HG03045 (cell line): ENCODE data around the gene CTXN3.
"Not testable (repeated sequence)": the region's sequence is repeated elsewhere in the genome, so short reads cannot be mapped to it uniquely, and the experiment has no call there.

ENCODE experiments used
- ATAC-seq: cut with Tn5 transposase; IDR thresholded peaks from one replicate; pipeline ENCODE4 v1.9.1; 2021; ENCODE audit warnings: mild to moderate bottlenecking, moderate library complexity; ENCODE audit not compliant: unreplicated experiment

The CTXN3 gene

DNA sequence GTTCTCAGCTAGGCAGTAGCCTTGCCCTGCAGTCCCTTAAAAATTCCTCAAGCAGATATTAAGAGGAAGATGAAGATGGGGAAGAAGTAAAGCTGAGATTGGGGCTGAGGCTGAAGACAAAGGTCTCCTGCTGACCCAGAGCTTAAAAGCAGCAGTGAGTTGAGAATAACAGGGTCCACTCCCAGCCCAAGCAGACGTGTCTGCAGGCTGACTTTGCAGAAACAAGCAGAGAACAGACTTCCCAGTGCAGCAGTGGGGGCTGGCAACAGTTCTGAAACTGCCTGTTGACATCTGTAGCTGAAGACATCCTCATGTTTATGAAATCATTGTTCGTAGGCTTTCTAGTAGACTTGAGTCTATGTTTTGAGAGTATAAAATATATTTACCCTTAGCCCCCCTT lies 1.1 kb downstream of the CTXN3 start:
- no peak for ATAC-seq

- ATAC-seq: no peak
Measured at GRCh38 chr5:127650649-127651048, 1.8 kb downstream of the CTXN3 start.

- no peak for ATAC-seq
Measured at GRCh38 chr5:127652952-127653611, 4.2 kb downstream of the CTXN3 start.

DNA sequence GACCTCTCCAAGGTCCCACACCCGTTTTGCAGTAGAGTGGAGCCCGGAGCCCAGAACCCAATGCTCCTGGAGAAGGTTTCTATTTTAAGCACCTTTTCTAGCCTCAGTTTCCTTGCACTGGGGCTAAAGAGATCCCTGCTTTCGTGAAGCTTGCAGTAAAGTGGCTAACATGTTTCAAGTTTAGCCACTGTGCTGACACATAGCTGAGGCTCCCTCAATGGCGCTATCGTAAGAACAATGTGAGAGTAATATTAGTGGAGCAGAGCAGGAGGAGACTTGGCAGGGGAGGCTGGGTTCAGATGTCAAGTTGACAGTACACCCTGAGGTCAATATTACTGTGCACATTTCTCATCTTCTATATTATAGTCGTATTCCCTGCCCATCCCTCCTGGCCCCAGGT lies 7.9 kb downstream of the CTXN3 start:
- ATAC-seq: no peak

DNA sequence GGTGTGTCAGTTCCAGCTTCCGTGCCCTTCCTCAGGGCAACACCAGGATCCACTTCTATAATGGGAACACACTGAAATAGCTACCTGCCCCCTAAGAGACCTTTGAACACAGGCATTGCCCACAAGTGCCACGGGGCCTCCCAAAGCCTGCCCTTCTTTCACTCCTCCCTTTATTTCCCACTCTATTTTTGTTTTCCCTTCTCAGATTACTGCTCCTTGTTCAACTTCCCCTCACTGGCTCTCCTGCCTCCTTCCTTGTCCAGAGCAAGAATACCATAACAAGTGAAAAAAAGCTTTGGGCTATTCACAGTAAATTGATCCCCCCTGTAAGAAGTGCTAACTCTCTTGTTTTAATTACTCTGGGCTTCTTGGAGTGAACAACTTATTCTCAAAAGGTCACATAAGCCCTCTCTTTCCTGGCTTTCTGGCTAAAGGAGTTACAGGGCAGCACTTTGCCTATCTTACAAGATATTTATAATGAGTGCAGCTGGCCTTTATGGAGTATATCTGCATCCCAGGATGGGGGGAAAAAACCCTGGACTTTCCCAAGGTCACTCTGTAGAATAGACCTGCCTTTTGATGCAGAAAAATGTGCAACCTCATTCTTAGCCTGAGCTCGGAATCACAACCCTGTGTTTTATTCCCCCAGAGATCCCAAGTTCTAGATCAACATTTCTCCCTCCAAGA lies 11.3 kb downstream of the CTXN3 start:
- ATAC-seq: no peak

DNA sequence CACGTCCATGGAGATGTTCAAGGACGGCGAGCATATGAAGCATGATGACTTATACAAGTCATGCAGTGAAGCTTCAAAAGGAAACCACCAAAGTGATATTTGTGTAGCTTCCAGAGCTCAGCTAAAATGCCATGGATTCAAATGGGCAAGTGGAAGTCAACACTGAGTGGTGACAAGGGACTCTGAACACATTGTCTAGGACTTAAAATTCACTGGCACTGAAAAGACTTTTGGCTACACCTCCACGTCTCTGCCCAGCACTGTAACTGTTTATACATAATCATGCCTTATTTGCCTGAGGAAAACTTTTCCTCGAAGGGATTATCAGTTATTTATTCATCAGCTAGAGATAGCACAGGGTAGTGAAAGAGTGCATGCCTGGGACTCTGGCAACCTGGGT lies 15.2 kb downstream of the CTXN3 start:
- ATAC-seq: no peak

- ATAC-seq: no peak
Measured at GRCh38 chr5:127665641-127666040, 16.8 kb downstream of the CTXN3 start.

DNA sequence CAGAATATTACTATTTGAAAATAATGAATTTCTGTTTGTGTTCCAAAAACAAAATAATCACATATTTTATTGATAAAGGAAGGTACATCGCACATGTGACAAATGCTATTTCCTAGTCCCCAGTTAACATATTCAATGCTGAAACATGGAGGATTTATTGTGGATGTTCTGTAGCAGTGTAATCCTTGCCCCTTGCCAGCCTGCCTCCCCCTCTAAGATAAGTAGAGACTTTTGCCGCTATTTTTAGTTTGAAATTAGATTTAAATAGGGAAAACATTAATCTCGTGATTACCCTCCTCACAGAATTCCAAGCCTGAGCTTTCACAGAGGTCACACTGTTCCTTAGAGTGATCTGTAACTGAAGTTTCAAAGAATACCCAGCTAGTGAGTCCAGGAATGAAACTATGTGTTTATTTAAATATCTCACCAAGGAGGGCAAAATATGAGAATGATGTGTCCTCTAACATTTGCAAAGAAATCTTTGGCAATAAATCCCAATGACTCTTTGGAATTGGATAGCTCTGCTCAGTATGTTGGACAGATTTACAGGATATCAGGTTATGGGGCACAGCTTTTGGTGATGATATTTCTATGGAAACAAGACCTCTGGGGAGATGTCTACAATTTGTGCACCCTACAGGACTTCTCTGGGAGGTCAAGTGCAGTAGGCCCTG lies 17.3 kb downstream of the CTXN3 start:
- no peak for ATAC-seq

DNA sequence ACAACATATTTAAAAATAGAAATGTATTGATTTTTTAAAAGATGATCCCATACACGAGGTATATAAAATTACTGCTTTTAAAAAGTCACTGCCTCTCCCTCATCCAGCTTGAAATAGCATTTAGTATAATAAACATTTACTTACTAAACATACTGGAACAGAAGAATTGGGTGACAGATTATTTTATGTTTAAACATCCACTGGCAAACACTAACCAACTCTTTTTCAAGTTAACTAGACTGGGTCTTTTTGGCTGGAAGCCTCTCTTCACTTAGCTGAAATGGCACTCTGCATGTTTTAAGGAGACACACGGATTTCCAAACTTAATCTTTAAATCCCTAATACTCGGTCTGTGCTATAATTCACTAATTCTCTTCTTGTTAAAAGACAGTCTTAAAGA lies 19.0 kb downstream of the CTXN3 start:
- ATAC-seq: no peak

- ATAC-seq: no peak
Measured at GRCh38 chr5:127671218-127671617, 22.3 kb downstream of the CTXN3 start.

- ATAC-seq: no peak
Measured at GRCh38 chr5:127673117-127673800, 24.4 kb downstream of the CTXN3 start.

- ATAC-seq: not testable (repeated sequence)
Measured at GRCh38 chr5:127676951-127677350, 28.1 kb downstream of the CTXN3 start.

GRCh38 chr5:127679691-127680330 lies 30.9 kb downstream of the CTXN3 start:
- ATAC-seq: not testable (repeated sequence)

DNA sequence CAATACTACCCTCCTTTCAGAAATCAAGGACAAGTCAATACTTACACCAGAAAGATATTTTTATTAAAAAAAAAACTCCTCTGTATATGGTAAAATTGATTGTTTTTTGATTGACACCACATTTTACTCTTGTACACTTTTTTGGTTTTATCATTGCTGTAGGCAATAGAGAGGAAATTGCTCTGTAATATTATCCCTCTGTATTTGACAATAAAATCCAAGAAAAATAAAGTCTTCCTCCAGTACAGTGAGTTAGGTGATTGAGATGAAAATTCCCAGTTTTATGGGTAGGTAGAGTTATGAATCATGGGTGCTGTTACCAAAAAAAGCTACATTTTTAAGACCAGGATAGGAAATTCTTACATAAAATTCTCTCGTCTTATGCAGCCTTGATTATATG lies 31.7 kb downstream of the CTXN3 start:
- ATAC-seq: no peak

GRCh38 chr5:127683008-127683407 lies 34.1 kb downstream of the CTXN3 start:
- ATAC-seq: no peak

- ATAC-seq: no peak
Measured at GRCh38 chr5:127684726-127685467, 36.0 kb downstream of the CTXN3 start.

DNA sequence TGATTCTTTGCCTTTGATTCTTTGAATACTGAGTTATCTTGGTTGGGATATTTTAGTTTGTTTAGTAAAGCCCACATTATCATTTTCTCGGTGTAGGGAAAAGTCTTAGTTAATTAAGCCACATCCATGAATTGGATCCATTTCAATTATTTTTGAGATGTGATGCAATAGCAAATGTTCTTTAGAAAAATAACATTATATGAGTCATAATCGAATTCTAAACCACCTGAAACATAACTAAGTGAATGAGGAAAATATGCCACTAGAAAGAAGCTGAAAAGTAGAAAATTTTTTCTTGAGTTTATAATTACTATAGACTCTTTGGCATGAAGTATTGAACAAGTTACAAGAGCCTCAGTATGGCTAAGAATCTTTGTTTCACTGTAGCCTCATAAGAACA lies 36.8 kb downstream of the CTXN3 start:
- no peak for ATAC-seq

DNA sequence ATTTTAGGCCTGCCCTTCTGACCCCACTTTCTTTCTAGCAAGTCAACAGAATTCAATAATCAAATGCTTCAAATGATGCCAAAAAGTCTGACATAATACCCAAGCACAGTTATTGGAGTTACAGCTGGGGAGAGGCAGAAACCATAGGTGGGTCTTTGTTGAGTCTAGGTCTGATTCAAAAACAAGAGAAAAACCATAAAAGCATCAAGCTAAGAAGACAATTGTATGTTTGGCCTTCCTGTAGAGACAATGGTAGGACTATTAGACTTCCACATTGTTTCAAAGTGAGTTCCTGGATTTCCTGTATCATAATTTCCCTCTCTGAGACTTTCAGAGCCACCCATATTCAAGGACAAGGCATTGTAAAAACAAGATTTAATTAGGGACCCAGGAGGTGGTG lies 37.5 kb downstream of the CTXN3 start:
- no peak for ATAC-seq

DNA sequence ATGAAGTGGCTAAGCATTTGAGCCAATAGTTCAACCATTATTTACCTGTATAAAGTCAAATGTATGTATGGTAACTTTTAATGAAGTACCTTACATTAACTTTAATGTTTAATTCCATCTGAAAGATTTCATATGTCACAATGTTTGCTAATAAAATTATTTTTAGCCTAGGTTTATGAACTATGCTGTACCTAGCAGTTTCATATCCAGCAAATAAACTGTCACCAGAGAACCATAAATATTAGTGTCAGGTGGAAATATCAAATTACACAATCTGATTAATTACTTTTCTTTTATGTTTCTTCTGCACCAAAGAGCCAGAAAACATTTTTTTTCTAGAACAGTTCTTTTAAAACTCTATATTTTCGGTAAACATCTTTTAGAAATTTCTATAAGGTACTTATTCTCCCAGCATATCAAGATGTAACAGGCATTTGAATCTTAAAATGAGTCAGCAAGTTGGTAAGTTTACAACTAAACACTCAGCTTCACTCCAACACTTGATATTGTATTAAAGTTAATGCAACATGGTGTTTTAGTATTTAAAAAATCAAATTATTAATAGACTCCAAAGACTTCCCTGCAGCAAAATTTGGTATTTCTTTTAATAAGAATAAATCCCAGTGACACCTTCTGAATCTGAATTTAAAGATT lies 45.8 kb downstream of the CTXN3 start:
- no peak for ATAC-seq

DNA sequence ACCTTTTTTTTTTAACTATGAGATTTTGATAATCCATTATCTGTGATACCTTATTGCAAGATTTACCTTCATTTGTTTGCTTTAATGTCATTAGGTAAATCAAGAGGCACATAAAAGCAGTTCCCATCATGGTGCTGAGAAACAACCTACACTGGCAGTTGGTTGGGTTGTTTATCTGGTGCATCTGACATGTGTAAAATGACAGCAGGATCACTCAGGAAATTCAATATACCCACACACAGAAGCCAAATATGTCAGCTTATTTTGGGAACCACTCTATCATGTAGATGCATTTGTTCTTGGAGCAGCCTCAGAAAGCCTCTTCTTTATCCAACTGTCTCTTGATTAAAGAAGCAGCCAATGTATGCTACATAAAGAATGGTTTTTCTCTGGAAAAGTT lies 46.5 kb downstream of the CTXN3 start:
- ATAC-seq: no peak
